Activated CD4-positive, alpha-beta T cell treated with anti-CD3 and anti-CD28 coated beads, Interleukin-2, amount 10 ng/mL, durations not matched to agents 24 days and 14 days (primary cell): ENCODE results near the gene ATP8A1. TPM values are rescaled to one million over a fixed set of nuclear protein-coding genes. Genes with fewer than 3 reads are reported as not detected.
A peak's percentile ranks its signal among the peaks of the same experiment; 100 is the strongest.

ENCODE experiments used
- DNase-seq: peaks from one replicate; pipeline ENCODE4 v3.0.0; 2022
- H3K27ac Mint-ChIP-seq: one replicate; pipeline ENCODE4 v1.8.0; 2022; ENCODE audit warnings: mild to moderate bottlenecking, mixed read lengths
- H3K27me3 Mint-ChIP-seq: one replicate; pipeline ENCODE4 v1.8.0; 2022; ENCODE audit warnings: mixed read lengths
- H3K36me3 Mint-ChIP-seq: one replicate; pipeline ENCODE4 v1.8.0; 2022; ENCODE audit warnings: low read depth, mild to moderate bottlenecking, mixed read lengths
- H3K4me1 Mint-ChIP-seq: one replicate; pipeline ENCODE4 v1.8.0; 2021; ENCODE audit warnings: mixed read lengths
- H3K4me3 Mint-ChIP-seq: one replicate; pipeline ENCODE4 v1.8.0; 2022; ENCODE audit warnings: mild to moderate bottlenecking, moderate library complexity, mixed read lengths
- H3K9me3 Mint-ChIP-seq: one replicate; pipeline ENCODE4 v1.8.0; 2021; ENCODE audit warnings: mixed read lengths
- intact Hi-C: fragments of 100-400 bp; cut with micrococcal nuclease; formaldehyde crosslinking; loops from one replicate; pipeline ENCODE4 v1.15.1; 2023
- total RNA-seq: library from RNA; stranded (reverse); gene quantifications from 2 replicates; pipeline ENCODE4 v1.2.3, GENCODE V29; 2022

The ATP8A1 gene
- total RNA-seq, 1 donor from 2014 or later: 24.3 TPM

DNA sequence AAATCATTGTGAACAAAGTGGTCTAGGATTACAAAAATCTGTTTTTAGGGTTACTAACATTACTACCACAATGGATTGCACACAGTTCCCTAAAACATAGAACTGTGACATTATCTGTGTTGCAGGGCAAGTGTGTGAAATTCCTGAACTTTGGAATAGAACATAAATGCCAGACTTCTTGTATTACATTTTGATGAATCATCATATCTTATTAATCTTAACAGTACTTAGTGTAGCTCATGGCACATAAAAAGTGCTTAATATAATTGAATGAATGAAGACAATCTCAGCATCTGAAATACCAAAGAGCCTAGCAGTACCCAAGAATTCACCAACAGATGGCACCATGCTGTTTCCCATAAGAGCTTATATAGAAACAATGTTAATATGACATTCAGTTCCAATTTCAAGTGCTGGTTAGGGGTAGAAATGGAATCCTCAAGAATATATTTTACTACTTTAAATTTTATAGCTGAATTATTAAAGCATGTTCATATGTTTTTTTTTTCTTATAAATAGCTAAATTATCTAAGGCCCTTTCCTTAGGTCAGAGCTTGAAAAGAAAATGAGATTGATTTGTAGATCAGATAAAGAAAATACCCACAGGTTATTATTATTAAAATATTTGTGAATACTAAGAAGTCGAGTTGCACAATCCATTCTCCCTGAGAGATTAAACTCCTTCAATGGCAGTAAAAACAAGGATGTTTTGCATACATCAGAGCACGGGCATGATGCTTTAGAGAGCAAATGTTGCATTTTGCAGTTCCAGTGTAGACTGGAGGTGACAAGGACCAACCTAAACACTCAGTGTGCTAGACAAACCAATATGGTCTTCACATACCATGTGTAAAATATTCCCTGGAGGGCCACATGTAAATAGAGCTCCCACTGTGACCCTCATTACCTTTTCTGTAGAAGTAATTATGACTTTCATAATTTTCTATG is 285.3 kb downstream of the ATP8A1 start:
- no peak overlapping the region for H3K27ac Mint-ChIP-seq
- H3K9me3 Mint-ChIP-seq: no peaks in the 10 kb centered on the region
- DNase-seq: peak; percentile 59
- H3K36me3 Mint-ChIP-seq: no peaks in the 10 kb centered on the region
- intact Hi-C loops: loop anchor here (2.0 to 5.0 kb wide), 2 partner anchors 147 to 496 kb away; no protein-coding TSS in a partner anchor
- no peak overlapping the region for H3K4me3 Mint-ChIP-seq
- H3K4me1 Mint-ChIP-seq: no peaks in the 10 kb centered on the region
- H3K27me3 Mint-ChIP-seq: peaks cover 7% of the 10 kb centered on the region

DNA sequence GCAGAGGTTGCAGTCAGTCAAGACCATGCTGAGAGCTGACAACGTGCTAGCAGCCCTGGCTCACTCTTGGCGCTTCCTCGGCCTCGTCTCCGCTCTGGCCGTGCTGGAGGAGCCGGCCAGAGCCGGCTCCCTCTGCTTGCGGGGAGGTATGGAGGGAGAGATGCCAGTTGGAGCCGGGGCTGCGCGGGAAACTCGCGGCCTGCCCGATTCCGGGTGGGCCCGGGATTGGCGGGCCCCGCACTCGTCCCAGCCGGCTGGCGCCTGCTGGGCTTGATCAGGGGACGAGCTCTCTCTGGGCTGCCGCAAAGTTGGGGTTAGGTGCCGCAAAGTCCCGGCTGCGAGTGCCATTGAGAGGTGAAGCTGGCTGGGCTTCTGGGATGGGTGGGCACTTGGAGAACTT is 287.4 kb downstream of the ATP8A1 start:
- Mint-ChIP-seq H3K27ac (no peak overlapping the region), H3K4me1 (no peaks in the 10 kb centered on the region), H3K4me3 (no peak overlapping the region), H3K27me3 (peaks cover under 1% of the 10 kb centered on the region), H3K36me3 (no peaks in the 10 kb centered on the region), H3K9me3 (no peaks in the 10 kb centered on the region)
- DNase-seq: no peak
- intact Hi-C loops: no loop called here

DNA sequence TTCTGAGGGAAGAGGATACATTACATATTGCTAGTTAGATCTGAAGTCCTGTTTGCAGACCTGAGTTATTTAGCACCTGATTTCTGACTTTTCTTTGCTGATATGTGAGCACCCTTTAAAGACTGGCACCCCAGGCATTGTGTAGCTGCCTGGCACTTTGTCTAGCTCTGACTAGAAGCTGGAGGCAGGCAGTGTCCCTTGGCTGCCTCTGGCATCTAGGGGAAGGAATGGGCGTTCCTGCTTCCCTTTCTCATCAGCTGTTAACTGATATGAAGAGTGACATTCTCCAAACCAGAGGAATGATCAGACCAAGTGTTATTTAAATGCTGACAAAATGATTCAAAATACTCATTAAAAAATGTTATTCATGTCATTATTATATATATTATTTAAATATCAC is 289.9 kb downstream of the ATP8A1 start:
- no peak overlapping the region for H3K27ac Mint-ChIP-seq

DNA sequence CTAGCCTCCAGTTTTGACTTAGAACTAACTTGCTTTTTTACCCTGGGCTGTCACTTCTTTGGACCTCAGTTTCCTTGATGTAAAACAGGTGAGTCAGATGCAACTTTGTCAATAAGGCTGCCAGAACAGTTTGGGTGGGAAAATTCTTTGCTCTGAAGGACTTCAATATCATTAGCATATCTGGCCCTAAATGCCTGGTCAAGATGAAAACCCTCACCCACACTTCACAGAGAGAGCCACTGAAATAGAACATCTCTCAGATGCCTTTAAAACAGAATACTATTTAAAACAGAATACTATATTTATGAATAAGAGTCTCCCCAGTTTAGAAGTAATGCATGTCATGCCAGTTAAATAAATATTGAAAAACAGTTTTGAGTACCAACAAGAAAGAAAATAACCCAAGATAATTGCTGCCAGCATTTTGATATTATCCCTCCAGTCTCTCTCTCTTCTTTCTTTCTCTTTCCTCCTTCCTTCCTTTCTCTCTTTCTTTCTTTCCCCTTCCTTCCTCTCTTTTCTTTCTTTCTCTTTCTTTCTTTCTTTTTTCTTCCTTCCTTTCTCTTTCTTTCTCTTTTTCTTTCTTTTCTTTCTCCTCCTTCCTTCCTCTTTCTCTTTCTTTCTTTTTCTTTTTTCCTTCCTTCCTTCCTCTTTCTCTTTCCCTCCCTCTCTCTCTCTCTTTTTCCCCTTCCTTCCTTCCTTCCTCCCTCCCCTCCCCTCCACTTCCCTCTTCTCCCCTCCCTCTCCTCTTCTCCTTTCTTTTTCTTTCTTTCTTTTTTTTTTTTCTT is 292.4 kb downstream of the ATP8A1 start:
- Mint-ChIP-seq H3K4me1 (no peaks in the 10 kb centered on the region), H3K27ac (no peak overlapping the region), H3K36me3 (no peaks in the 10 kb centered on the region), H3K27me3 (peaks cover 4% of the 10 kb centered on the region), H3K9me3 (no peaks in the 10 kb centered on the region), H3K4me3 (no peak overlapping the region)
- intact Hi-C loops: no loop called here
- DNase-seq: no peak

More for the DNA sequence above, 289.9 kb downstream of the ATP8A1 start:
- Mint-ChIP-seq H3K27me3 (no peaks in the 10 kb centered on the region), H3K4me1 (no peaks in the 10 kb centered on the region), H3K9me3 (no peaks in the 10 kb centered on the region), H3K36me3 (no peaks in the 10 kb centered on the region), H3K4me3 (no peak overlapping the region)
- DNase-seq: no peak
- intact Hi-C loops: no loop called here

DNA sequence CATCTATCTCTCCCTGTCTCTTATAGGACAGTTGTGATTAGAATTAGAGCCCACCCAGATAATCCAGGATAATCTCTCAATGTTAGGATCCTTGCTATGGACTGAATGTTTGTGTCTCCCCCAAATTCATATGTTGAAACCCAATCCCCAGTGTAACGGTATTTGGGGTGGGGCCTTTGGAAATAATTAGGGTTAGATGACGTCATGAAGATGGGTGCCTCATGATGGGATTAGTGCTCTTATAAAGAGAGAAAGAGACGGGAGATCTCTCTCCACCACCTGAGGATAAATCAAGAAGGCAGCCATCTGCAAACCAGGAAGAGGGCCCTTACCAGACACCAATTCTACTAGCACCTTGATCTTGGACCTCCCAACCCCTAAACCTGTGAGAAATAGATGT is 293.3 kb downstream of the ATP8A1 start:
- Mint-ChIP-seq H3K4me1 (no peaks in the 10 kb centered on the region), H3K4me3 (no peak overlapping the region), H3K36me3 (no peaks in the 10 kb centered on the region), H3K27ac (no peak overlapping the region), H3K27me3 (peaks cover 9% of the 10 kb centered on the region), H3K9me3 (no peaks in the 10 kb centered on the region)
- DNase-seq: no peak
- intact Hi-C loops: no loop called here

DNA sequence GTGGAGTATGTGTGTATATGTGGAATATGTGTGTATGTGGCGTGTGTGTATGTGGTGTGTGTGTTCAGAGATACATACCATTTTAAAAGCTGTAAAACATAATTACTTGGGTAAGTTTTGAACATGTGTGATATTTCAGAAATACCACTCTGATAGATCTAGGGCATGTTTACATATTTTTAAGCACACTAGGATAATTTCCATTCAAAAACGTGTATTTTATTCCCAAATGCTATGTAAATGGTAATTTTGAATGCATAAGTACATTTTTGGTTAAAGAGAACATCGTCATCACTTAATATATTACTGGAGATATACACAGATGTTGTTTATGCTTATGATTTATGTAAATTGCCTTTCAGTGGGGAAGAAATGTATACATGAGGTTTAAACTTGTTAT is 294.3 kb downstream of the ATP8A1 start:
- Mint-ChIP-seq H3K27me3 (peaks cover 18% of the 10 kb centered on the region), H3K4me3 (no peak overlapping the region), H3K27ac (no peak overlapping the region), H3K36me3 (no peaks in the 10 kb centered on the region), H3K4me1 (no peaks in the 10 kb centered on the region), H3K9me3 (no peaks in the 10 kb centered on the region)
- intact Hi-C loops: no loop called here
- no peak for DNase-seq

DNA sequence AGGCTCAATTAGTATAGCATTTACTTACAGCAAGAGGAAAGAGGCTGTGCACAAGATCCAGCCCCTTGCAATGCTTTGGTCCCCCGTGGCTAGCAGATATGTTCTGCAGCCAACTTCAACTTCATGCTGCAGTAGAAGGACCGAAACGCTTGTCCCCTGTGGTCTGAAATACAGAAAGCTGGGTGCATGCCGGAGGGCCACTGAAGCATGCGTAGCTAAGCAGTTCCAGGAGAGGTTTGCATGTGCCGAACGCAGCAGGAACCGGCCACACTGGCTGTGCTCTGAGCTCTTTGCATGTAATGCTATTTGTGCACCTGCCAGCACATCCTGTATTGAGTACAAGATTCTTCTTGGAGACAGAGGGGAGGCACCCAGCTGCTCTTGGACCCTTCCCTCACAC is 295.4 kb downstream of the ATP8A1 start:
- intact Hi-C loops: no loop called here
- DNase-seq: no peak
- H3K27me3 Mint-ChIP-seq: peaks cover 25% of the 10 kb centered on the region
- no peaks in the 10 kb centered on the region for H3K36me3 Mint-ChIP-seq
- peaks cover 6% of the 10 kb centered on the region for H3K4me1 Mint-ChIP-seq
- no peaks in the 10 kb centered on the region for H3K9me3 Mint-ChIP-seq
- H3K27ac Mint-ChIP-seq: no peak overlapping the region
- no peak overlapping the region for H3K4me3 Mint-ChIP-seq

DNA sequence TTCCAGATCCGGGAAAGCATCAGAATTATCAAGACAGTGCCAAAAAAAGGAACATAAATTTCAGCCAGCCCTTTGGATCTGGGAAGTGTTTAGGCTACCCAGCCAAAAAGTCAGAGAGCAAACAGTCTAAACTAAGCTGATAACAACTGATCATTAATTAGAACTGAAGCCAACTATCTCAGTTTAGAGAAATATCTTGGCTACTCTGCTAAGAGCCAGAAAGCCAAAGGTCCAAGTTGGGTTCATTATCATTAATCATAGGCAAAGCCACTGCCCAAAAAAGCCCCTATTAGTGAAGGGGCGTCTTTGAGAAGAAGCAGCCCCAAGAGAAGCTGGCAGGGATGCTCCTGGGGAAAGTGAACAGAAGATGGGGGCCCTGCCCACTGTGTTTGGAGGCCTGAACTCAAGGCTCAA is 296.6 kb downstream of the ATP8A1 start:
- peaks cover 36% of the 10 kb centered on the region for H3K27me3 Mint-ChIP-seq
- intact Hi-C loops: no loop called here

DNA sequence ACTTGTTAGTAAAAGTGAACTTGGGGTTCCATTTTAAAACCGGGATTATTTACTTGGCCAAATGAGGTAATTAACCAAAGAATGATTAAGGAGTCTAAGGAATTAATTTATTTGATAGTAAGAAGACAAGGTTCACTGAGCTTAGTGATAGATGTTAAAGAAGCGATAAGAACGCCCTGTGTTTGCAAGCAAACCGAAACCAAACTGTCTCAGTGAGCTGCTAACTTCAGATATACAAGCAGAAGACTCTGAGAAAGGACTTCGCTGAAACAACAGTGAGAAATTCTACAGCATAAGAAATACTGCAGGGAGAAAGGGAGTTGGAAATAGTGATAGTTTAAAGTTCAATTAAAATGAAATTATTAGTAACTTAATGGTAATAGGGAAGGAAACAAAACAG is 297.2 kb downstream of the ATP8A1 start:
- Mint-ChIP-seq H3K27me3 (peaks cover 39% of the 10 kb centered on the region), H3K4me1 (peaks cover 6% of the 10 kb centered on the region), H3K4me3 (no peak overlapping the region), H3K36me3 (no peaks in the 10 kb centered on the region), H3K9me3 (no peaks in the 10 kb centered on the region), H3K27ac (no peak overlapping the region)
- intact Hi-C loops: no loop called here
- DNase-seq: no peak

More for the DNA sequence above, 296.6 kb downstream of the ATP8A1 start:
- H3K4me1 Mint-ChIP-seq: peaks cover 6% of the 10 kb centered on the region
- no peaks in the 10 kb centered on the region for H3K9me3 Mint-ChIP-seq
- DNase-seq: no peak
- no peak overlapping the region for H3K27ac Mint-ChIP-seq
- H3K36me3 Mint-ChIP-seq: no peaks in the 10 kb centered on the region
- no peak overlapping the region for H3K4me3 Mint-ChIP-seq

Other genes with a start within 250 kb of the ATP8A1 start
- gene GRXCR1, start 235.6 kb upstream of the ATP8A1 start, total RNA-seq: not detected in 2 replicates